GM23248 (cell line): ENCODE results near the gene CIDEC. TPM values are rescaled to one million over a fixed set of nuclear protein-coding genes. Genes with fewer than 3 reads are reported as not detected.

Experiments used
- DNase-seq: peaks from one replicate; pipeline ENCODE4 v3.0.0-alpha.2; 2015
- H2AFZ ChIP-seq: fragments of 200-600 bp; sonication (generic); 2 replicates; pipeline ENCODE4 v1.6.1; 2016; ENCODE audit warnings: antibody characterized with exemption
- H3F3A ChIP-seq: fragments of 200-600 bp; sonication (generic); 2 replicates; pipeline ENCODE4 v1.6.1; 2016; ENCODE audit warnings: mild to moderate bottlenecking, antibody characterized with exemption, mixed run types; ENCODE audit not compliant: insufficient read depth
- H3K27ac ChIP-seq: fragments of 200-600 bp; sonication (generic); 2 replicates; pipeline ENCODE4 v1.5.1; 2016; ENCODE audit warnings: mild to moderate bottlenecking
- H3K27me3 ChIP-seq: fragments of 200-600 bp; sonication (generic); replicated peaks from 2 replicates; pipeline ENCODE4 v1.6.1; 2016; ENCODE audit warnings: mild to moderate bottlenecking; ENCODE audit not compliant: insufficient read depth
- H3K36me3 ChIP-seq: fragments of 200-600 bp; sonication (generic); 2 replicates; pipeline ENCODE4 v1.6.1; 2016; ENCODE audit warnings: low read depth, mild to moderate bottlenecking
- H3K4me1 ChIP-seq: fragments of 200-600 bp; sonication (generic); 2 replicates; pipeline ENCODE4 v1.6.1; 2016; ENCODE audit warnings: mild to moderate bottlenecking; ENCODE audit not compliant: insufficient read depth
- H3K4me2 ChIP-seq: fragments of 200-600 bp; sonication (generic); one replicate; pipeline ENCODE4 v1.6.1; 2016; ENCODE audit warnings: mild to moderate bottlenecking; ENCODE audit not compliant: unreplicated experiment
- H3K4me3 ChIP-seq: fragments of 200-600 bp; sonication (generic); 2 replicates; pipeline ENCODE4 v1.5.1; 2016; ENCODE audit warnings: mild to moderate bottlenecking
- H3K79me2 ChIP-seq: fragments of 200-600 bp; sonication (generic); 2 replicates; pipeline ENCODE4 v1.6.1; 2016; ENCODE audit warnings: mild to moderate bottlenecking; ENCODE audit not compliant: insufficient read depth
- H3K9ac ChIP-seq: fragments of 200-600 bp; sonication (generic); 2 replicates; pipeline ENCODE4 v1.6.1; 2016; ENCODE audit warnings: mild to moderate bottlenecking
- H3K9me2 ChIP-seq: fragments of 200-600 bp; sonication (generic); 2 replicates; pipeline ENCODE4 v1.6.1; 2016; ENCODE audit warnings: mixed run types, mild to moderate bottlenecking, moderate library complexity; ENCODE audit not compliant: insufficient read depth
- H3K9me3 ChIP-seq: fragments of 200-600 bp; sonication (generic); one replicate; pipeline ENCODE4 v1.6.1; 2017; ENCODE audit warnings: low read depth
- H4K20me1 ChIP-seq: fragments of 200-600 bp; sonication (generic); 2 replicates; pipeline ENCODE4 v1.6.0; 2016; ENCODE audit not compliant: insufficient read depth
- EZH2 ChIP-seq: fragments of 200-600 bp; sonication (generic); IDR thresholded peaks from 2 replicates; pipeline ENCODE4 v1.6.1; 2018; ENCODE audit warnings: antibody characterized with exemption, mild to moderate bottlenecking; ENCODE audit not compliant: insufficient read depth, poor library complexity, severe bottlenecking
- EZH2phosphoT487 ChIP-seq: fragments of 200-600 bp; sonication (generic); IDR thresholded peaks from 2 replicates; pipeline ENCODE4 v1.6.1; 2018; ENCODE audit warnings: antibody characterized with exemption, moderate library complexity, mild to moderate bottlenecking, low read depth; ENCODE audit not compliant: insufficient read depth
- WGBS, 2 experiments: methylation state at CpG; one replicate each; pipeline ENCODE4 v1.1.6; 2015 to 2017; ENCODE audit warnings: low lambda C conversion rate in 2 of 2, low coverage in 1 of 2; ENCODE audit errors: missing lambda C conversion rate in 2 of 2; 5-methylcytosine and 5-hydroxymethylcytosine counted together
- in situ Hi-C: fragments of 300-500 bp; cut with MboI; formaldehyde crosslinking; loops from 2 replicates; pipeline ENCODE4 v1.15.0; 2020
- polyA plus RNA-seq: library from polyadenylated mRNA; unstranded; fragments of >200 nt; fragmentation: Nextera tagmentation; extraction: Ambion mirVana; gene quantifications from 2 replicates; pipeline ENCODE4 v1.2.1, GENCODE V29; 2016
- total RNA-seq: library from RNA; depleted of rRNA; stranded (reverse); fragments of >200 nt; shearing (Covaris generic); gene quantifications from 2 replicates; pipeline ENCODE4 v1.2.3, GENCODE V29; 2014

The CIDEC gene
- total and polyA plus RNA-seq, 2 experiments from 2014 or later = not detected

DNA sequence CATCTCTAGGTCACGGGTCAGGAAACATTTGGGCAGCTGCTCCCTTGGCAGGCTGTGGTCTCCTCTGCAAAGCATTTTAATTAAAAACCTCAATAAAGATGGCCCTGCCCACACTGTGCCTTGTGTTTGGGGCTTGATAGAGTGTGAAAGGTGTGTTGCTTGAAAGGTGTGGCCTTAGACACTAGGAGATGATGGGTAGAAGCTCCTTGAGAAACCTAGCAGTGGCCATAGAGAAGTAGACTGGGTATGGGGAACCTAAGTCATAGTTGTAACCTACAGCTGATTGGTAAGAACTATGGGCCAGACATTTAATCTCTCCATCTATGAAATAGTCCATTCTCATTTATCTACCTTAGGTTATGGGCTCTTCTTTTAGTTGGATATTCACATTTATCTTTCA lies 13.7 kb upstream of the CIDEC start:
- Histone ChIP-seq H4K20me1 (no peaks in the 10 kb centered on the region), H3K36me3 (peaks cover 14% of the 10 kb centered on the region), H3K9ac (no peak overlapping the region), H3K4me1 (peaks cover 12% of the 10 kb centered on the region), H3K27me3 (no peaks in the 10 kb centered on the region), H3F3A (peaks cover 24% of the 10 kb centered on the region), H3K9me3 (no peaks in the 10 kb centered on the region), H3K79me2 (peaks cover 36% of the 10 kb centered on the region), H3K4me3 (no peak overlapping the region; the same call in 1 of the 2 replicates), H3K9me2 (no peaks in the 10 kb centered on the region), H3K27ac (peak overlapping the region; percentile 47), H2AFZ (no peak overlapping the region), H3K4me2 (peak overlapping the region; percentile 27)
- no peak for DNase-seq
- TF ChIP-seq EZH2phosphoT487 (no peak), EZH2 (no peak)
- WGBS, 2 experiments = 91 to 94% methylated on average over 1 of the region's 1 CpG
- in situ Hi-C loops = no loop called here

DNA sequence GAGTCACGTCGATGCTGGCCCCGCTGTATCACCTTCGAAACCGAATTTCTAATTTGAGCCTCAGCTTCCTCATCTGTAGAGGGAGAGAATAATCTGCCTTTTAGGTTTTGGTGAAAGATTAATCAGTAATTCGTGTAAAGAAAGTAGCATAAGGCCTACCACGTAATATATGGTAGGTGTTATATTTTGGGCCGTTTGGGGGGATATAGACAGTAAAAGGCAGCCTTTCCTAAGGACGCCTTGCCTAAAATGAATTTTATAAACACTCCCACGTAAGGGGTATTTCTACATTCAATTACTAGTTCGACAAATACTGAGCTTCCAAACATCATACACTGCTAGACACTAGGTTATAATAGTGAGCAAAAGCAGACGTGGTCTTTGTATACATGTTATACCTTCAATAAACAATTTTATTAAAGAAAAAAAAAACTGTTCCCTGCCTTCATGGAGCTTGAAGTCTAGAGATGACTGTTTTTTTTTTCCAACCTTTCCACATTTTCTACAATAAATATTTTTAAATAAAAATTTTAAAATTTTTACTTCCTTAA lies 11.1 kb upstream of the CIDEC start:
- Histone ChIP-seq H3K9ac (peak overlapping the region; percentile 95), H3K9me2 (no peaks in the 10 kb centered on the region), H3K36me3 (peaks cover 14% of the 10 kb centered on the region), H3K79me2 (peaks cover 35% of the 10 kb centered on the region), H3K4me3 (peak overlapping the region; percentile 83), H2AFZ (peak overlapping the region; percentile 91), H3K4me1 (peaks cover 12% of the 10 kb centered on the region), H3K27ac (peak overlapping the region; percentile 64), H4K20me1 (no peaks in the 10 kb centered on the region), H3K4me2 (peak overlapping the region; percentile 83), H3F3A (peaks cover 24% of the 10 kb centered on the region), H3K27me3 (no peaks in the 10 kb centered on the region), H3K9me3 (no peaks in the 10 kb centered on the region)
- DNase-seq = no peak
- TF ChIP-seq EZH2 = no peak
- no peak for TF ChIP-seq EZH2phosphoT487
- 6 to 8% methylated on average over 12 of the region's 12 CpGs for WGBS, 2 experiments
- in situ Hi-C loops = no loop called here

DNA sequence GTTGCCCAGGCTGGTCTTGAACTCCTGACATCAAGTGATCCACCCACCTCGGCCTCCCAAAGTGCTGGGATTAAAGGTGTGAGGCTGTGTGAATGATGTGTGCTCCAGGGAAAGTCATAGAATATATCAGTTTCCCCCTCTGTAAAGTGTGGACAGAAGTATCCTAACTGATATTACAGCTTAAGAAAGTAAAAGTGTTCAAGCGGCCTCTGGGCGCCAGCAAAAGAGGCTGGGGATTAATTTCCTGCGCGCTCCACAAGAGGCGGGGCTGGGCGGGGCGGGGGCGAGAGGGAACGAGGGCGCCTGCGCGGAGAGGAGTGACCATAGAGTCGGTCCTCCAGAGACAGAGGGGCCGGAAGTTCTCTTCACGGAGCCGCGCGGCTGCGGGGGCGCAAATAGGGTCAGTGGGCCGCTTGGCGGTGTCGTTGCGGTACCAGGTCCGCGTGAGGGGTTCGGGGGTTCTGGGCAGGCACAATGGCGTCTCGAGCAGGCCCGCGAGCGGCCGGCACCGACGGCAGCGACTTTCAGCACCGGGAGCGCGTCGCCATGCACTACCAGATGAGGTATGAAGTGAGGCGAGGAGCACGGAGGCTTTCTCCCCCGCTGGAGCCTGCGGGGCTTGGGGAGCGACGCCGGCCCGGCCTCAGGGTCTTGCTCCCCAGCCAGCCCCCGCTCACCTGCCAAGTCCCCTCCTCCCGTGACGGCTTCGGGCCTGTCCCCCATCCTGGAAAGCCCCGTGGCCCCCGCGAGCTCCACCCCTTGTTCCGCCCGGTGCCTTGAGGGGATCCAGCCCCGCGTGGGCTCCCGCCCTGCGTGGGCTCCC lies 10.4 kb upstream of the CIDEC start, which contains the start of gene JAGN1:
TSS of gene JAGN1 (plus strand) at position 362 of the 823 bp plus-strand sequence. CDS start at position 475, 113 bp downstream.
- no peaks in the 10 kb centered on the region for H3K9me2 ChIP-seq
- H3K27ac ChIP-seq = peak within 1 kb of the TSS; percentile 64
- peaks cover 24% of the 10 kb centered on the region for H3F3A ChIP-seq
- H3K9me3 ChIP-seq = no peaks in the 10 kb centered on the region
- DNase-seq = peak; percentile 93
- H3K4me1 ChIP-seq = peaks cover 12% of the 10 kb centered on the region
- H3K4me3 ChIP-seq = peak within 1 kb of the TSS; percentile 83
- WGBS, 2 experiments = 1 to 3% methylated on average over 26 to 45 of the region's 62 CpGs
- TF ChIP-seq EZH2phosphoT487 (no peak), EZH2 (no peak)
- H3K36me3 ChIP-seq = peaks cover 14% of the 10 kb centered on the region
- peaks cover 29% of the 10 kb centered on the region for H3K79me2 ChIP-seq
- H4K20me1 ChIP-seq = no peaks in the 10 kb centered on the region
- peak within 1 kb of the TSS; percentile 95 for H3K9ac ChIP-seq
- H3K27me3 ChIP-seq = no peaks in the 10 kb centered on the region
- peak within 1 kb of the TSS; percentile 83 for H3K4me2 ChIP-seq
- in situ Hi-C loops = no loop called here
- H2AFZ ChIP-seq = peak within 1 kb of the TSS; percentile 91

DNA sequence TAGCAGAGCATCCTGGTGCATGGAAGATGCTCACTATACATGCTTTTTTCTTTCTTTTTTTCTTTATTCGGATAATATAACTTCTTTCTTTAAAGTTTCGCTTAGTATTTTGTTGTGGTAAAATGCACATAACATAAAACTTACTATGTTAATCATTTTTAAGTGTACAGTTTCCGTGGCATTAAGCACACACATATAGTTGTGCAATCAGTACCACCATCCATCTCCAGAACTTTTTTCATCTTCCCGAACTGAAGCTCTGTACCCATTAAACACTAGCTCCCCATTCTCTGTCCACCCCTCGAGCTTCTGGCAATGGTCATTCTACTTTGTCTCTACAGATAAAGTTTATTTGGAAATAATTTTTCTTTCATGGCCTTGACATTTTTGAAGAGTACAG lies 9.4 kb upstream of the CIDEC start:
- no peak overlapping the region for H3K27ac ChIP-seq
- no peak for DNase-seq
- H3K9me2 ChIP-seq = no peaks in the 10 kb centered on the region
- no peaks in the 10 kb centered on the region for H3K9me3 ChIP-seq
- H3K4me3 ChIP-seq = no peak overlapping the region
- no peaks in the 10 kb centered on the region for H3K27me3 ChIP-seq
- H3K9ac ChIP-seq = no peak overlapping the region
- TF ChIP-seq EZH2 (no peak), EZH2phosphoT487 (no peak)
- peak overlapping the region; percentile 91; the same call in 1 of the 2 replicates for H2AFZ ChIP-seq
- H3K4me1 ChIP-seq = peaks cover 18% of the 10 kb centered on the region
- peaks cover 8% of the 10 kb centered on the region for H3K36me3 ChIP-seq
- H3K4me2 ChIP-seq = no peak overlapping the region
- H3K79me2 ChIP-seq = peaks cover 23% of the 10 kb centered on the region
- peaks cover 27% of the 10 kb centered on the region for H3F3A ChIP-seq
- no peaks in the 10 kb centered on the region for H4K20me1 ChIP-seq
- in situ Hi-C loops = no loop called here
- 57 to 61% methylated on average over 5 of the region's 5 CpGs for WGBS, 2 experiments
